Measurements from ENCODE around the gene IL2RA. TPM values are rescaled to one million over a fixed set of nuclear protein-coding genes. Genes with fewer than 3 reads are reported as not detected.

The IL2RA gene
- total and polyA plus RNA-seq, 9 of the 15 experiments (the other 6 are each of a cell fraction or from before 2014, with no cell fraction given), result 0.95 TPM; not detected in 8

DNA sequence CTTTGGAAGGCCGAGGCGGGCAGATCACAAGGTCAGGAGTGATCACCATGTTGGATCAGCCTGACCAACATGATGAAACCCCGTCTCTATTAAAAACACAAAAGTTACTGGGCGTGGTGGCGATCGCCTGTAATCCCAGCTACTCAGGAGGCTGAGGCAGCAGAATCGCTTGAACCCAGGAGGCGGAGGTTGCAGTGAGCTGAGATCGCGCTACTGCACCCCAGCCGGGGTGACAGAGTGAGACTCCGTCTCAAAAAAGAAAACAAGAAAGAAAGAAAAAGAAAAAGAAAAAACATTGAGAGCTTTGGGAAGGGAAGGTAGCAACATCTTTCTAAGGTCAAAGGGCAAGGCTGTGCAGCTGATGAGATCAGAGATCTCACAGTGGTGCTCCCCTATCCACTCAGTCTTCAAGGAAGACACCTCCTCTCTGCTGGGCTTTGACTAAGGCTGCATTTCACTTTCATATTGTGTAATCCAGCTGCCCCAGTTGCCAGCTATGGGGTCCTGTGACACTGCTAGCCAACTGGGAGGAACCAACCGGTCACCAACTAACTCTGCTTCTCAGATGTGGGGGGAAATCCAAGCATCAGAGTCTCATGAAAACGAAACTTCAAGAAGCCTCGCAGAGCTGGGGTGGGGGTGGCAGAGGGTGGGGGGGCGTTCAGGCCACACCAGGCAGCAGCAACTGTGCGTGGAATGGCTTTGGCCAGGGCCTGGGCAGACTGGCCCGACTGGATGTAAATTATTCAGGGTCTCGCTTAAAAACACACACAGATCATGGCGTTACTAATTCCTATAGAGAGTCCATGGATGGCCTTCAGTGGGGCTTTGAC is 86.3 kb downstream of the IL2RA start (continued):
- TF ChIP-seq, protein P1, sequence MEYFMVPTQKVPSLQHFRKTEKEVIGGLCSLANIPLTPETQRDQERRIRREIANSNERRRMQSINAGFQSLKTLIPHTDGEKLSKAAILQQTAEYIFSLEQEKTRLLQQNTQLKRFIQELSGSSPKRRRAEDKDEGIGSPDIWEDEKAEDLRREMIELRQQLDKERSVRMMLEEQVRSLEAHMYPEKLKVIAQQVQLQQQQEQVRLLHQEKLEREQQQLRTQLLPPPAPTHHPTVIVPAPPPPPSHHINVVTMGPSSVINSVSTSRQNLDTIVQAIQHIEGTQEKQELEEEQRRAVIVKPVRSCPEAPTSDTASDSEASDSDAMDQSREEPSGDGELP (CRISPR knock-in tag; IDR thresholded peaks at IDR 0.05; ENCODE audit: borderline replicate concordance), result no peak; the same call in 1 of the 2 replicates
- TF ChIP-seq ZC3H8 (IDR thresholded peaks at IDR 0.05) (no peak), ETS2 (tag; IDR thresholded peaks at IDR 0.05; ENCODE audit: borderline replicate concordance, poor library complexity, severe bottlenecking) (no peak), RBBP5 (IDR thresholded peaks at IDR 0.05; ENCODE audit: borderline replicate concordance, insufficient read depth, low read length, poor library complexity, severe bottlenecking) (no peak), C11orf30 (IDR thresholded peaks at IDR 0.05; ENCODE audit: low read depth) (no peak), HIVEP1 (CRISPR knock-in tag; IDR thresholded peaks at IDR 0.05) (no peak), RFX1 (IDR thresholded peaks at IDR 0.05) (no peak), HSF4 (CRISPR knock-in tag; IDR thresholded peaks at IDR 0.05; ENCODE audit: borderline replicate concordance) (no peak), SREBF1 (IDR thresholded peaks at IDR 0.05; ENCODE audit: borderline replicate concordance, low read depth, low read length) (no peak), XRCC5 (IDR thresholded peaks at IDR 0.05; ENCODE audit: low read depth, low read length) (no peak), ZEB2 (IDR thresholded peaks at IDR 0.05) (no peak), NUFIP1 (IDR thresholded peaks at IDR 0.05; ENCODE audit: partially characterized antibody) (no peak), FOXA1 (IDR thresholded peaks at IDR 0.05; ENCODE audit: borderline replicate concordance) (no peak), ZNF197 (CRISPR knock-in tag; IDR thresholded peaks at IDR 0.05; ENCODE audit: low read depth) (no peak), ZFP1 (CRISPR knock-in tag; IDR thresholded peaks at IDR 0.05) (no peak), BCOR (IDR thresholded peaks at IDR 0.05) (peak; percentile 36; the same call in 1 of the 2 replicates)
- TF ChIP-seq, protein P2, sequence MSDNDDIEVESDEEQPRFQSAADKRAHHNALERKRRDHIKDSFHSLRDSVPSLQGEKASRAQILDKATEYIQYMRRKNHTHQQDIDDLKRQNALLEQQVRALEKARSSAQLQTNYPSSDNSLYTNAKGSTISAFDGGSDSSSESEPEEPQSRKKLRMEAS (CRISPR knock-in tag; IDR thresholded peaks at IDR 0.05), result no peak
- TF ChIP-seq, protein P3, sequence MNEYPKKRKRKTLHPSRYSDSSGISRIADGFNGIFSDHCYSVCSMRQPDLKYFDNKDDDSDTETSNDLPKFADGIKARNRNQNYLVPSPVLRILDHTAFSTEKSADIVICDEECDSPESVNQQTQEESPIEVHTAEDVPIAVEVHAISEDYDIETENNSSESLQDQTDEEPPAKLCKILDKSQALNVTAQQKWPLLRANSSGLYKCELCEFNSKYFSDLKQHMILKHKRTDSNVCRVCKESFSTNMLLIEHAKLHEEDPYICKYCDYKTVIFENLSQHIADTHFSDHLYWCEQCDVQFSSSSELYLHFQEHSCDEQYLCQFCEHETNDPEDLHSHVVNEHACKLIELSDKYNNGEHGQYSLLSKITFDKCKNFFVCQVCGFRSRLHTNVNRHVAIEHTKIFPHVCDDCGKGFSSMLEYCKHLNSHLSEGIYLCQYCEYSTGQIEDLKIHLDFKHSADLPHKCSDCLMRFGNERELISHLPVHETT (CRISPR knock-in tag; conservative IDR thresholded peaks at IDR 0.05 in 1 of 2, IDR thresholded peaks at IDR 0.05 in 1 of 2), result no peak
- TF ChIP-seq, protein P4, sequence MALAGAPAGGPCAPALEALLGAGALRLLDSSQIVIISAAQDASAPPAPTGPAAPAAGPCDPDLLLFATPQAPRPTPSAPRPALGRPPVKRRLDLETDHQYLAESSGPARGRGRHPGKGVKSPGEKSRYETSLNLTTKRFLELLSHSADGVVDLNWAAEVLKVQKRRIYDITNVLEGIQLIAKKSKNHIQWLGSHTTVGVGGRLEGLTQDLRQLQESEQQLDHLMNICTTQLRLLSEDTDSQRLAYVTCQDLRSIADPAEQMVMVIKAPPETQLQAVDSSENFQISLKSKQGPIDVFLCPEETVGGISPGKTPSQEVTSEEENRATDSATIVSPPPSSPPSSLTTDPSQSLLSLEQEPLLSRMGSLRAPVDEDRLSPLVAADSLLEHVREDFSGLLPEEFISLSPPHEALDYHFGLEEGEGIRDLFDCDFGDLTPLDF (CRISPR knock-in tag; IDR thresholded peaks at IDR 0.05), result no peak
- TF ChIP-seq, protein P5, sequence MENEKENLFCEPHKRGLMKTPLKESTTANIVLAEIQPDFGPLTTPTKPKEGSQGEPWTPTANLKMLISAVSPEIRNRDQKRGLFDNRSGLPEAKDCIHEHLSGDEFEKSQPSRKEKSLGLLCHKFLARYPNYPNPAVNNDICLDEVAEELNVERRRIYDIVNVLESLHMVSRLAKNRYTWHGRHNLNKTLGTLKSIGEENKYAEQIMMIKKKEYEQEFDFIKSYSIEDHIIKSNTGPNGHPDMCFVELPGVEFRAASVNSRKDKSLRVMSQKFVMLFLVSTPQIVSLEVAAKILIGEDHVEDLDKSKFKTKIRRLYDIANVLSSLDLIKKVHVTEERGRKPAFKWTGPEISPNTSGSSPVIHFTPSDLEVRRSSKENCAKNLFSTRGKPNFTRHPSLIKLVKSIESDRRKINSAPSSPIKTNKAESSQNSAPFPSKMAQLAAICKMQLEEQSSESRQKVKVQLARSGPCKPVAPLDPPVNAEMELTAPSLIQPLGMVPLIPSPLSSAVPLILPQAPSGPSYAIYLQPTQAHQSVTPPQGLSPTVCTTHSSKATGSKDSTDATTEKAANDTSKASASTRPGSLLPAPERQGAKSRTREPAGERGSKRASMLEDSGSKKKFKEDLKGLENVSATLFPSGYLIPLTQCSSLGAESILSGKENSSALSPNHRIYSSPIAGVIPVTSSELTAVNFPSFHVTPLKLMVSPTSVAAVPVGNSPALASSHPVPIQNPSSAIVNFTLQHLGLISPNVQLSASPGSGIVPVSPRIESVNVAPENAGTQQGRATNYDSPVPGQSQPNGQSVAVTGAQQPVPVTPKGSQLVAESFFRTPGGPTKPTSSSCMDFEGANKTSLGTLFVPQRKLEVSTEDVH (IDR thresholded peaks at IDR 0.05; ENCODE audit: low read depth, partially characterized antibody), result no peak
- TF ChIP-seq, protein P6, sequence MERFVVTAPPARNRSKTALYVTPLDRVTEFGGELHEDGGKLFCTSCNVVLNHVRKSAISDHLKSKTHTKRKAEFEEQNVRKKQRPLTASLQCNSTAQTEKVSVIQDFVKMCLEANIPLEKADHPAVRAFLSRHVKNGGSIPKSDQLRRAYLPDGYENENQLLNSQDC (CRISPR knock-in tag; IDR thresholded peaks at IDR 0.05), result no peak
